GM12878 (cell line): Measurements from ENCODE around the gene POC1B.

Experiments used
- CREB1 ChIP-seq: IDR thresholded peaks from 2 replicates; pipeline ENCODE4 v1.6.1; 2012; ENCODE audit warnings: low read depth, mild to moderate bottlenecking, inconsistent platforms
- DPF2 ChIP-seq: fragments of 450-650 bp; IDR thresholded peaks from 2 replicates; pipeline ENCODE4 v1.6.1; 2017; ENCODE audit warnings: mild to moderate bottlenecking
- JUNB ChIP-seq: IDR thresholded peaks from 2 replicates; pipeline ENCODE4 v1.6.1; 2016; ENCODE audit warnings: antibody characterized with exemption, mild to moderate bottlenecking
- JUND ChIP-seq: IDR thresholded peaks from 2 replicates; pipeline ENCODE4 v1.6.1; 2012; ENCODE audit warnings: low read depth, mild to moderate bottlenecking, low read length, improper control_type of control experiment, moderate library complexity
- KDM1A ChIP-seq: fragments of 200-600 bp; sonication (generic); IDR thresholded peaks from 2 replicates; pipeline ENCODE4 v1.6.1; 2016; ENCODE audit warnings: borderline replicate concordance
- ZSCAN29 ChIP-seq: fragments of 450-650 bp; IDR thresholded peaks from 2 replicates; pipeline ENCODE4 v1.6.1; 2017; ENCODE audit warnings: mild to moderate bottlenecking, moderate library complexity
- TF ChIP-seq, protein P1 (sequence below), 3 experiments: IDR thresholded peaks in 2 of 3; conservative IDR thresholded peaks in 1 of 3; 2 replicates each; pipeline ENCODE4 v1.5.1; 2011; ENCODE audit warnings: low read depth in 3 of 3, low read length in 3 of 3, mild to moderate bottlenecking in 3 of 3, control low read depth in 2 of 3, moderate library complexity in 2 of 3, inconsistent platforms in 1 of 3, mixed read lengths in 1 of 3; ENCODE audit not compliant: control insufficient read depth in 2 of 3, insufficient read depth in 1 of 3; ENCODE audit errors: extremely low read depth in 1 of 3
- TF ChIP-seq, protein P2 (sequence below): IDR thresholded peaks from 2 replicates; pipeline ENCODE4 v1.6.1; 2012; ENCODE audit warnings: low read length, inconsistent platforms

DNA sequence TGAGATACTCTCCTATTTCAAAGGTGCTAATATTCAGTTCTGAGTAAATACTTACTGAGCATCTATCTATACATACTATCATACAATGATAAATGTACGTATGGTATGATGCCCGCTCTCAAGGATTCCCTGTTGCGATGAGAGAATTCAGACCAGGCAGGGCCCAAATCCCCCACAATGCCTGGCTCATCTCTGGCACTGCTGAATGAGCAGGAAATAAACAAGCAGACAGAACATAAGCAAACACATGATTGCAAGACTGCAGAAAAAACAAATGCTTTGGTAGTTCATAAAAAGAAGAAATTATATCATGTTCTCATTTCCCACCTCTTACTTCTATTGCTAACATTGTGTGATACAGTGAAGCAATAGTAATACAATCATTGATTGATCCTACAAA is 96.3 kb downstream of the POC1B start:
- TF ChIP-seq, protein P1, sequence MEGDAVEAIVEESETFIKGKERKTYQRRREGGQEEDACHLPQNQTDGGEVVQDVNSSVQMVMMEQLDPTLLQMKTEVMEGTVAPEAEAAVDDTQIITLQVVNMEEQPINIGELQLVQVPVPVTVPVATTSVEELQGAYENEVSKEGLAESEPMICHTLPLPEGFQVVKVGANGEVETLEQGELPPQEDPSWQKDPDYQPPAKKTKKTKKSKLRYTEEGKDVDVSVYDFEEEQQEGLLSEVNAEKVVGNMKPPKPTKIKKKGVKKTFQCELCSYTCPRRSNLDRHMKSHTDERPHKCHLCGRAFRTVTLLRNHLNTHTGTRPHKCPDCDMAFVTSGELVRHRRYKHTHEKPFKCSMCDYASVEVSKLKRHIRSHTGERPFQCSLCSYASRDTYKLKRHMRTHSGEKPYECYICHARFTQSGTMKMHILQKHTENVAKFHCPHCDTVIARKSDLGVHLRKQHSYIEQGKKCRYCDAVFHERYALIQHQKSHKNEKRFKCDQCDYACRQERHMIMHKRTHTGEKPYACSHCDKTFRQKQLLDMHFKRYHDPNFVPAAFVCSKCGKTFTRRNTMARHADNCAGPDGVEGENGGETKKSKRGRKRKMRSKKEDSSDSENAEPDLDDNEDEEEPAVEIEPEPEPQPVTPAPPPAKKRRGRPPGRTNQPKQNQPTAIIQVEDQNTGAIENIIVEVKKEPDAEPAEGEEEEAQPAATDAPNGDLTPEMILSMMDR (IDR thresholded peaks at IDR 0.05 in 2 of 3, conservative IDR thresholded peaks at IDR 0.05 in 1 of 3; ENCODE audit: control insufficient read depth in 2 of 3, extremely low read depth in 1 of 3, insufficient read depth in 1 of 3, low read depth in 3 of 3, low read length in 3 of 3), result no peak
- no peak for TF ChIP-seq CREB1
- TF ChIP-seq ZSCAN29, result no peak
- TF ChIP-seq, protein P2, sequence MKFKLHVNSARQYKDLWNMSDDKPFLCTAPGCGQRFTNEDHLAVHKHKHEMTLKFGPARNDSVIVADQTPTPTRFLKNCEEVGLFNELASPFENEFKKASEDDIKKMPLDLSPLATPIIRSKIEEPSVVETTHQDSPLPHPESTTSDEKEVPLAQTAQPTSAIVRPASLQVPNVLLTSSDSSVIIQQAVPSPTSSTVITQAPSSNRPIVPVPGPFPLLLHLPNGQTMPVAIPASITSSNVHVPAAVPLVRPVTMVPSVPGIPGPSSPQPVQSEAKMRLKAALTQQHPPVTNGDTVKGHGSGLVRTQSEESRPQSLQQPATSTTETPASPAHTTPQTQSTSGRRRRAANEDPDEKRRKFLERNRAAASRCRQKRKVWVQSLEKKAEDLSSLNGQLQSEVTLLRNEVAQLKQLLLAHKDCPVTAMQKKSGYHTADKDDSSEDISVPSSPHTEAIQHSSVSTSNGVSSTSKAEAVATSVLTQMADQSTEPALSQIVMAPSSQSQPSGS, result no peak
- no peak for TF ChIP-seq JUND
- no peak for TF ChIP-seq KDM1A
- TF ChIP-seq DPF2, result no peak
- no peak for TF ChIP-seq JUNB
